ENCODE results near the gene TUBB.

DNA sequence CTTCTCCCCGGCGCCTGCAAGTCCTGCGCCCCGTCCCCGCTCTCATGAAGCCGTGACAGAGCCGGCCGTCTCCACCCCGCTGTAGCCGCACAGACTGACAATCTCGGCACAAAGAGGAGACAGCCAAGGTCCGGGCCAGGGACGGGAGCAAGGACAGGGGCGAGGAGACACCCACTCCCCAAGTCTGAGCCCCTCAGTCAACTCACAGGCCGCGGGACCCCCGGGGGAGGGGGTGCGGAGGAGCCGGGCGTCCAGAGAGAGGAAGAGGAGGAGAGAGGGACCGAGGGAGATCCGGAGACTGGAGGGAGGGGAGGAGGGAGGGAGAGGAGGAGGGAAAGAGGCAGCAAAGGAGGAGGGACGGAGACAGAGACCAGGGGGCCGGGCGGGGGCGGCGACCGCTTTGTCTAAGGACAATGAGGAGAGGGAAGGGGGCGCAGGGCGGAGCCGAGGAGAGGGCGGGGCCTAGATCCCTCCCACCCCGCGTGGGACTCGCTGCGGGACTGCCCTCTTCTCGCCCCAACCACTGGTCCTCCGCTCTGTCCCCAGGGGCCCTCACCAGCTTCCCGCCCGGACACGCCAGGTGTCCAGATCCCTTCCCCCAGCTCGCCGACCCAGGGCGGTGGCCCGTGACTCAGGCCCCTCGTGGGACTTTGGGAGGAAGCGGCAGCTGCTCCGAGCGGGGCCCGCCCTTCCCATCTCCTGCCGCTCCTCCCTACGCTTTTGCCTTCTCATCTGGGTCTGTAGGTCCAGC lies 33.1 kb upstream of the TUBB start:
- TF ChIP-seq POLR2A (IDR thresholded peaks at IDR 0.05) = peak in 1 of 3 donors; percentile 64
- TF ChIP-seq, protein P1, sequence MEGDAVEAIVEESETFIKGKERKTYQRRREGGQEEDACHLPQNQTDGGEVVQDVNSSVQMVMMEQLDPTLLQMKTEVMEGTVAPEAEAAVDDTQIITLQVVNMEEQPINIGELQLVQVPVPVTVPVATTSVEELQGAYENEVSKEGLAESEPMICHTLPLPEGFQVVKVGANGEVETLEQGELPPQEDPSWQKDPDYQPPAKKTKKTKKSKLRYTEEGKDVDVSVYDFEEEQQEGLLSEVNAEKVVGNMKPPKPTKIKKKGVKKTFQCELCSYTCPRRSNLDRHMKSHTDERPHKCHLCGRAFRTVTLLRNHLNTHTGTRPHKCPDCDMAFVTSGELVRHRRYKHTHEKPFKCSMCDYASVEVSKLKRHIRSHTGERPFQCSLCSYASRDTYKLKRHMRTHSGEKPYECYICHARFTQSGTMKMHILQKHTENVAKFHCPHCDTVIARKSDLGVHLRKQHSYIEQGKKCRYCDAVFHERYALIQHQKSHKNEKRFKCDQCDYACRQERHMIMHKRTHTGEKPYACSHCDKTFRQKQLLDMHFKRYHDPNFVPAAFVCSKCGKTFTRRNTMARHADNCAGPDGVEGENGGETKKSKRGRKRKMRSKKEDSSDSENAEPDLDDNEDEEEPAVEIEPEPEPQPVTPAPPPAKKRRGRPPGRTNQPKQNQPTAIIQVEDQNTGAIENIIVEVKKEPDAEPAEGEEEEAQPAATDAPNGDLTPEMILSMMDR (IDR thresholded peaks at IDR 0.05 in 8 of 11, conservative IDR thresholded peaks at IDR 0.05 in 3 of 11) = peak in 1 of 11 experiments; percentile 14
